ENCODE data around the gene FRY. TPM values are rescaled to one million over a fixed set of nuclear protein-coding genes. Genes with fewer than 3 reads are reported as not detected.
A peak's percentile ranks its signal among the peaks of the same experiment; 100 is the strongest.

Gene FRY
- total and polyA plus RNA-seq, 2 of the 13 experiments (the other 11 are each of a cell fraction or from before 2014, with no cell fraction given), result 8.2 to 13.1 TPM

GRCh38 chr13:32139251-32139650 lies 107.7 kb downstream of the FRY start (continued):
- TF ChIP-seq FOXC1 (CRISPR knock-in tag; IDR thresholded peaks at IDR 0.05; ENCODE audit: borderline replicate concordance), result no peak
- TF ChIP-seq NONO (IDR thresholded peaks at IDR 0.05), result no peak
- peak; percentile 53; the same call in 1 of the 2 replicates for TF ChIP-seq NONO (CRISPR knock-in tag; conservative IDR thresholded peaks at IDR 0.05)
- TF ChIP-seq CREB1 (IDR thresholded peaks at IDR 0.05), result no peak
- no peak; the same call in 1 of the 2 replicates for TF ChIP-seq CREB1 (CRISPR knock-in tag; IDR thresholded peaks at IDR 0.05)
- no peak for TF ChIP-seq TCF7L2 (IDR thresholded peaks at IDR 0.05; ENCODE audit: low read depth, low read length)
- peak; percentile 89 for TF ChIP-seq MED1 (CRISPR knock-in tag; IDR thresholded peaks at IDR 0.05)
- TF ChIP-seq ZNF281 (CRISPR knock-in tag; IDR thresholded peaks at IDR 0.05; ENCODE audit: borderline replicate concordance), result peak; percentile 70; the same call in 1 of the 2 replicates
- TF ChIP-seq HMGXB4 (CRISPR knock-in tag; IDR thresholded peaks at IDR 0.05; ENCODE audit: borderline replicate concordance in 1 of 2, low read depth in 1 of 2), result no peak
- TF ChIP-seq ZNF414 (CRISPR knock-in tag; IDR thresholded peaks at IDR 0.05), result no peak
- peak; percentile 76; the same call in 1 of the 2 replicates for TF ChIP-seq TARDBP (CRISPR knock-in tag; IDR thresholded peaks at IDR 0.05)
- TF ChIP-seq FLYWCH1 (CRISPR knock-in tag; IDR thresholded peaks at IDR 0.05), result no peak
- no peak for TF ChIP-seq TRAFD1 (CRISPR knock-in tag; IDR thresholded peaks at IDR 0.05; ENCODE audit: borderline replicate concordance)
- 0 out of 2 replicates have a peak, but pooled peaks have one; percentile 19 for TF ChIP-seq ZNF292 (CRISPR knock-in tag; IDR thresholded peaks at IDR 0.05; ENCODE audit: borderline replicate concordance, low read depth)
- peak; percentile 75 for TF ChIP-seq CREM (IDR thresholded peaks at IDR 0.05)
- no peak for TF ChIP-seq CREM (CRISPR knock-in tag; IDR thresholded peaks at IDR 0.05)
- TF ChIP-seq NFRKB (IDR thresholded peaks at IDR 0.05), result no peak
- TF ChIP-seq ZNF232 (CRISPR knock-in tag; IDR thresholded peaks at IDR 0.05; ENCODE audit: borderline replicate concordance), result no peak
- TF ChIP-seq ZNF598 (CRISPR knock-in tag; IDR thresholded peaks at IDR 0.05; ENCODE audit: borderline replicate concordance), result no peak
- TF ChIP-seq ZNF350 (CRISPR knock-in tag; IDR thresholded peaks at IDR 0.05; ENCODE audit: borderline replicate concordance, low read depth), result no peak; the same call in 1 of the 2 replicates
- no peak for TF ChIP-seq IRF1 (CRISPR knock-in tag; IDR thresholded peaks at IDR 0.05; ENCODE audit: low read depth)
- peak; percentile 78 for TF ChIP-seq KDM1A (CRISPR knock-in tag; IDR thresholded peaks at IDR 0.05)
- TF ChIP-seq NFIC (IDR thresholded peaks at IDR 0.05; ENCODE audit: low read length), result peak; percentile 76
- TF ChIP-seq FIP1L1 (IDR thresholded peaks at IDR 0.05; ENCODE audit: borderline replicate concordance, insufficient read depth, low read depth, low read length), result no peak

Measured in HepG2 (cell line).